ENCODE measurements around the gene SPEN.

DNA sequence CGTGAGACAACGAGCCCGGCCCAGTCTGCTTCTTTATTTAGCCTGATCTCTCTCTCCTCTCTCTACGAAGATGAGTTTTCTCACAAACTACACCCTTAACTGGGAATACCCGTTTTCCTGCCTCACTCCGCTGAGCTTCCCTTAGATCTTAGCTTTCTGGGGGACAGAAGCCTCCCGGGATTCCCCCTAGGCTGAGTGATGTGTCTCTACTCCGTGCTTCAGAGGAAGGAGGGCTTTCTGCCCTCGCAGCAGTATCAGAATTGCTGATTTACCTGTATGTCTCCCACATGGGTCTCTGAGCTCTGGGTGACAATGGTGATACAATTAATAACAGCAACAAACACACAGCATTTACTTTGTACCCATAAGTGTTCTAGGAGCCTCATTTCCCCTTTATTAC is 127.3 kb downstream of the SPEN start:
- TF ChIP-seq, protein P1, sequence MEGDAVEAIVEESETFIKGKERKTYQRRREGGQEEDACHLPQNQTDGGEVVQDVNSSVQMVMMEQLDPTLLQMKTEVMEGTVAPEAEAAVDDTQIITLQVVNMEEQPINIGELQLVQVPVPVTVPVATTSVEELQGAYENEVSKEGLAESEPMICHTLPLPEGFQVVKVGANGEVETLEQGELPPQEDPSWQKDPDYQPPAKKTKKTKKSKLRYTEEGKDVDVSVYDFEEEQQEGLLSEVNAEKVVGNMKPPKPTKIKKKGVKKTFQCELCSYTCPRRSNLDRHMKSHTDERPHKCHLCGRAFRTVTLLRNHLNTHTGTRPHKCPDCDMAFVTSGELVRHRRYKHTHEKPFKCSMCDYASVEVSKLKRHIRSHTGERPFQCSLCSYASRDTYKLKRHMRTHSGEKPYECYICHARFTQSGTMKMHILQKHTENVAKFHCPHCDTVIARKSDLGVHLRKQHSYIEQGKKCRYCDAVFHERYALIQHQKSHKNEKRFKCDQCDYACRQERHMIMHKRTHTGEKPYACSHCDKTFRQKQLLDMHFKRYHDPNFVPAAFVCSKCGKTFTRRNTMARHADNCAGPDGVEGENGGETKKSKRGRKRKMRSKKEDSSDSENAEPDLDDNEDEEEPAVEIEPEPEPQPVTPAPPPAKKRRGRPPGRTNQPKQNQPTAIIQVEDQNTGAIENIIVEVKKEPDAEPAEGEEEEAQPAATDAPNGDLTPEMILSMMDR (IDR thresholded peaks at IDR 0.05) = no peak
- no peak for TF ChIP-seq POLR2A (IDR thresholded peaks at IDR 0.05)
